GM12875 (cell line): ENCODE data around the gene KCNA5.

Experiments used
- H3K4me3 ChIP-seq: one replicate; pipeline ENCODE4 v1.5.1; 2011; ENCODE audit warnings: low read depth, low read length, control low read depth
- CTCF ChIP-seq: IDR thresholded peaks from 2 replicates; pipeline ENCODE4 v1.5.1; 2011; ENCODE audit warnings: low read depth, mild to moderate bottlenecking, control low read depth, inconsistent platforms, low read length, moderate library complexity, borderline replicate concordance; ENCODE audit not compliant: insufficient read depth

Gene KCNA5

GRCh38 chr12:5017638-5018348, 25.9 kb upstream of the KCNA5 start:
- TF ChIP-seq CTCF, result no peak
- no peak overlapping the region for H3K4me3 ChIP-seq

DNA sequence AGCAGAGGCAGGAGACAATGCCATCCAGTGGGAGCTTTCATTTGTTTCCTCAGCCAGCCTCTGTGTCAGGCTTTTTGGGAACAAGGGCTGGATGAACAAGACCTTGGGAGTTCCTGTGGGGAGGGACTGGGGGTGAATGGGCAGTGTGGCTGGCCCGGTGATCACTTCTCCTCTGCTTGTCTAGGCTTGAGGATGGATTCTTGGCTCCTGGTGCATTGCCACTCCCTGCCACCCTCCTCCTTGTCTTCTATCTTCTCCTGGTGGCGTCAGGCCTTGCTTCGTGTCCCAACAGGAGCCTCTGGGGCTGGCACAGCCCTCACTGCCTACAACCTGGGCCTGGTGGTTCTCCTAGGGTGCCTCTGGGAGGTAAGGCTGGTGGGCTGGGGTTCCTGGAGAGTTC, 25.0 kb upstream of the KCNA5 start:
- H3K4me3 ChIP-seq, result no peak overlapping the region
- no peak for TF ChIP-seq CTCF

GRCh38 chr12:5022025-5022424, 21.7 kb upstream of the KCNA5 start:
- H3K4me3 ChIP-seq, result no peak overlapping the region
- TF ChIP-seq CTCF, result no peak

GRCh38 chr12:5022465-5023061, 21.1 kb upstream of the KCNA5 start:
- H3K4me3 ChIP-seq, result no peak overlapping the region

GRCh38 chr12:5023842-5024241, 19.8 kb upstream of the KCNA5 start:
- no peak overlapping the region for H3K4me3 ChIP-seq
- TF ChIP-seq CTCF, result no peak

More at GRCh38 chr12:5022465-5023061, 21.1 kb upstream of the KCNA5 start:
- TF ChIP-seq CTCF, result peak; percentile 93

DNA sequence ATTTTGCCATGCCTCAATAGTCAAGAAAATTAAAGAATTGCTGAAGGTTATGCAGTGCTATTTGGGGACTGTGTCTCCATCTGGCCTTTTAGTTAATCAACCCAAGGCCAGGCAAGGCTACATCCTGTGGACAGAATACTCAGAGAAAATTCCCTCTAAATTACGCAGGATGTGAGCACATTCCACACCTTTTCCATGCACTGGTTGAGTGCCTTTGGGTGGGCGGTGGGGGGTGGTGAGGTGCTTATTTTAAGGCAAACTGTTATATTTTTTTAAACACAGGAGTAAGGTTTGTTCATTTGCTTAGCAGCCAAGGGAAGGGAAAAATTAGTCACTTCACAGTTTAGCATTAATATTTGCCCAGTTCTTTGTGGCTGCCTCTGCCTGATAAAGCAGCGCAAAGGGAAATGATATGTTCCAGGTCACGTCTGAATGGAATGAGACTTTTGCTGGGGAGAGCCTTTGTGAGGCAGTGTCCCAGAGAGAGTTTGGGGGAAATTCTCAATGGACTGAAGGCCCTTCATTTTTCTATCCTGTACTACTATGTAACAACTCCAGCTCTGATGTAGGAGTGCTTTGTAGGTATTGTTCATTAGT, 17.2 kb upstream of the KCNA5 start:
- no peak overlapping the region for H3K4me3 ChIP-seq
- no peak for TF ChIP-seq CTCF

DNA sequence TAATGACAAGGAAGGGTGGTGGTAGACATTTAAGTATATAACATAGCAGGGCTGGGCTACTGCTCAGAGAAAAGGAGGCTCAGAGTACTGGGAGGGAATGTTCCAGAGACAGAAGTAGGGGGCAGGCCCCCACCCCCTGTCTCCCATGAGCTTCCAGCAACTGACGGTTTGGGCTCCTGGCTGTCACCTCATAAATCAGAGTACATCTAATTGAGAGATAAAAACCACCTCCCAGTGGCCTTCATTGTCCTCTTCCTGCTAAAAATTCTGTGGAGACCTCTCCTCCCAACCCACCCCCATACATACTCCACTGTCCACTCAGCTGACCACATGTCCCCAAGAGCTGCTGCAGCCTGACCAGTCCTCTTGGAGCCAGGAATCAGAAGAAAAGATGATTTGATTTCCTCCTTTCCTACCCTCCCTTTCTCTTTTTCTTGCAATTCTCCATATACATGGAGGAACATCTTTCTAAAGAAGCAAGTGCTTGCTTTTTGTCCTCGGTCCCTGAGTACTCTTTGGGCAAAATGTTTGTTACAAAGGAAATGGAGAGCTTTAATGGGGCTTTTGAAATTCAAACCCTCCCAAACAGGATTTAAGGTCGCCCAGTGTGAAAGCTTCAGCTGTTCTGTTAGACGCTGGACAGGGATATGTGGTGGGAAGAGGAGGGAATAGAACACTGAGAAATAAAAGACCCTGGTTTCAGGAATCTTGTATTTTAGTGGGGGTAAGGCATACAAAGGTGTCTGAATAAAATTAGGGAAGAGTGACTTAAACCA, 16.4 kb upstream of the KCNA5 start:
- H3K4me3 ChIP-seq, result no peak overlapping the region
- TF ChIP-seq CTCF, result no peak
